Caki2 (cell line): ENCODE measurements around the gene ATP8B4. TPM values are rescaled to one million over a fixed set of nuclear protein-coding genes. Genes with fewer than 3 reads are reported as not detected.
"Not testable (repeated sequence)": the region's sequence is repeated elsewhere in the genome, so short reads cannot be mapped to it uniquely, and the experiment has no call there.

Source experiments
- DNase-seq: peaks from one replicate; pipeline ENCODE4 v3.0.0-alpha.2; 2015; ENCODE audit warnings: low read depth
- in situ Hi-C: cut with HindIII; loops from 2 replicates; pipeline ENCODE4 v1.10.0; 2016; ENCODE audit warnings: low sequenced_read_pairs, low pct_unique_long_range_greater_than_20kb, mixed read lengths
- total RNA-seq: library from RNA; depleted of rRNA; stranded (reverse); fragments of >200 nt; shearing (Covaris generic); gene quantifications from 2 replicates; pipeline ENCODE4 v1.2.3, GENCODE V29; 2014; ENCODE audit warnings: low replicate concordance

Gene ATP8B4
- total RNA-seq, 1 experiment from 2014 or later: not detected

- no peak for DNase-seq
These were observed 1.5 kb downstream of the ATP8B4 start for GRCh38 chr15:50117431-50118027.

GRCh38 chr15:50116477-50116876, 2.6 kb downstream of the ATP8B4 start:
- in situ Hi-C loops: no loop called here
- peak; percentile 49 for DNase-seq

More at GRCh38 chr15:50117431-50118027, 1.5 kb downstream of the ATP8B4 start:
- in situ Hi-C loops: no loop called here

- in situ Hi-C loops: no loop called here
- DNase-seq: no peak
These were observed 4.8 kb downstream of the ATP8B4 start for GRCh38 chr15:50113992-50114780.

- no peak for DNase-seq
- in situ Hi-C loops: no loop called here
These were observed 5.9 kb downstream of the ATP8B4 start for GRCh38 chr15:50113187-50113505.

- DNase-seq: no peak
- in situ Hi-C loops: no loop called here
These were observed 6.4 kb downstream of the ATP8B4 start for GRCh38 chr15:50112488-50113186.

GRCh38 chr15:50110285-50110684, 8.7 kb downstream of the ATP8B4 start:
- no peak for DNase-seq
- in situ Hi-C loops: no loop called here

GRCh38 chr15:50109076-50109987, 9.7 kb downstream of the ATP8B4 start:
- no peak for DNase-seq
- in situ Hi-C loops: no loop called here

GRCh38 chr15:50108461-50108860, 10.6 kb downstream of the ATP8B4 start:
- in situ Hi-C loops: no loop called here
- no peak for DNase-seq

- in situ Hi-C loops: no loop called here
- DNase-seq: no peak
These were observed 11.2 kb downstream of the ATP8B4 start for GRCh38 chr15:50107591-50108408.

- DNase-seq: no peak
- in situ Hi-C loops: no loop called here
These were observed 11.9 kb downstream of the ATP8B4 start for GRCh38 chr15:50107157-50107556.

- DNase-seq: no peak
- in situ Hi-C loops: no loop called here
These were observed 12.6 kb downstream of the ATP8B4 start for GRCh38 chr15:50106457-50106856.

GRCh38 chr15:50100486-50100885, 18.5 kb downstream of the ATP8B4 start:
- in situ Hi-C loops: no loop called here
- DNase-seq: no peak

GRCh38 chr15:50098545-50098944, 20.5 kb downstream of the ATP8B4 start:
- in situ Hi-C loops: no loop called here
- DNase-seq: no peak

GRCh38 chr15:50095938-50096821, 22.9 kb downstream of the ATP8B4 start:
- in situ Hi-C loops: no loop called here
- no peak for DNase-seq

- in situ Hi-C loops, DNase-seq: not testable (repeated sequence)
These were observed 29.6 kb downstream of the ATP8B4 start for GRCh38 chr15:50089386-50089785.

GRCh38 chr15:50084932-50085331, 34.1 kb downstream of the ATP8B4 start:
- in situ Hi-C loops: no loop called here
- no peak for DNase-seq
